ENCODE data around the gene NFX1.

NFX1 gene

GRCh38 chr9:33290247-33291030 is at the start of gene NFX1:
NFX1 (plus strand) TSS chr9:33290516; CDS start chr9:33290573, 57 bp downstream.
- in situ Hi-C loops (cut with HindIII; ENCODE audit: low sequenced_read_pairs): no loop called here

- in situ Hi-C loops (cut with HindIII; ENCODE audit: low sequenced_read_pairs): no loop called here
Measured at GRCh38 chr9:33241298-33241697, 49.0 kb upstream of the NFX1 start.

GRCh38 chr9:33242609-33243134 is 47.6 kb upstream of the NFX1 start:
- in situ Hi-C loops (cut with HindIII; ENCODE audit: low sequenced_read_pairs): no loop called here

- in situ Hi-C loops (cut with HindIII; ENCODE audit: low sequenced_read_pairs): no loop called here
Measured at GRCh38 chr9:33244137-33244784, 46.1 kb upstream of the NFX1 start.

- in situ Hi-C loops (cut with HindIII; ENCODE audit: low sequenced_read_pairs): no loop called here
Measured at GRCh38 chr9:33245341-33245740, 45.0 kb upstream of the NFX1 start.

GRCh38 chr9:33246269-33246860 is 44.0 kb upstream of the NFX1 start:
- in situ Hi-C loops (cut with HindIII; ENCODE audit: low sequenced_read_pairs): no loop called here

GRCh38 chr9:33248606-33249005 is 41.7 kb upstream of the NFX1 start:
- in situ Hi-C loops (cut with HindIII; ENCODE audit: low sequenced_read_pairs): no loop called here

GRCh38 chr9:33249087-33249658 is 41.1 kb upstream of the NFX1 start:
- in situ Hi-C loops (cut with HindIII; ENCODE audit: low sequenced_read_pairs): no loop called here

- in situ Hi-C loops (cut with HindIII; ENCODE audit: low sequenced_read_pairs): no loop called here
Measured at GRCh38 chr9:33249983-33250382, 40.3 kb upstream of the NFX1 start.

GRCh38 chr9:33250458-33250995 is 39.8 kb upstream of the NFX1 start:
- in situ Hi-C loops (cut with HindIII; ENCODE audit: low sequenced_read_pairs): no loop called here

- in situ Hi-C loops (cut with HindIII; ENCODE audit: low sequenced_read_pairs): no loop called here
Measured at GRCh38 chr9:33254211-33254610, 36.1 kb upstream of the NFX1 start.

- in situ Hi-C loops (cut with HindIII; ENCODE audit: low sequenced_read_pairs): no loop called here
Measured at GRCh38 chr9:33255014-33255413, 35.3 kb upstream of the NFX1 start.

GRCh38 chr9:33255471-33255870 is 34.8 kb upstream of the NFX1 start:
- in situ Hi-C loops (cut with HindIII; ENCODE audit: low sequenced_read_pairs): no loop called here

- in situ Hi-C loops (cut with HindIII; ENCODE audit: low sequenced_read_pairs): no loop called here
Measured at GRCh38 chr9:33256236-33256635, 34.1 kb upstream of the NFX1 start.

- in situ Hi-C loops (cut with HindIII; ENCODE audit: low sequenced_read_pairs): no loop called here
Measured at GRCh38 chr9:33257276-33257675, 33.0 kb upstream of the NFX1 start.

- in situ Hi-C loops (cut with HindIII; ENCODE audit: low sequenced_read_pairs): no loop called here
Measured at GRCh38 chr9:33260372-33260771, 29.9 kb upstream of the NFX1 start.

GRCh38 chr9:33263131-33264002 is 26.9 kb upstream of the NFX1 start:
- in situ Hi-C loops (cut with HindIII; ENCODE audit: low sequenced_read_pairs): no loop called here

- in situ Hi-C loops (cut with HindIII; ENCODE audit: low sequenced_read_pairs): no loop called here
Measured at GRCh38 chr9:33264003-33264472, 26.3 kb upstream of the NFX1 start.

GRCh38 chr9:33264473-33265177 is 25.7 kb upstream of the NFX1 start, which contains the start of the genes BAG1 and CHMP5:
BAG1 (minus strand) TSS chr9:33264708.
CHMP5 (plus strand) TSS chr9:33265049; CDS start chr9:33265079, 30 bp downstream.
- in situ Hi-C loops (cut with HindIII; ENCODE audit: low sequenced_read_pairs): no loop called here

Measured in endothelial cell of hepatic sinusoid (primary cell).